HG03280 (cell line): Measurements from ENCODE around the gene ABHD6.
"Not testable (repeated sequence)": the region's sequence is repeated elsewhere in the genome, so short reads cannot be mapped to it uniquely, and the experiment has no call there.

ENCODE experiments used
- ATAC-seq: cut with Tn5 transposase; IDR thresholded peaks from one replicate; pipeline ENCODE4 v1.9.1; 2021; ENCODE audit warnings: mild to moderate bottlenecking, moderate library complexity; ENCODE audit not compliant: unreplicated experiment

ABHD6 gene

GRCh38 chr3:58271901-58272501 lies 34.4 kb downstream of the ABHD6 start:
- ATAC-seq = no peak

GRCh38 chr3:58272891-58273290 lies 35.3 kb downstream of the ABHD6 start:
- ATAC-seq = no peak

- ATAC-seq = not testable (repeated sequence)
Measured at GRCh38 chr3:58273362-58273761, 35.8 kb downstream of the ABHD6 start.

- no peak for ATAC-seq
Measured at GRCh38 chr3:58274027-58274614, 36.5 kb downstream of the ABHD6 start.

- no peak for ATAC-seq
Measured at GRCh38 chr3:58281069-58281468, 43.5 kb downstream of the ABHD6 start.

GRCh38 chr3:58285334-58285733 lies 47.7 kb downstream of the ABHD6 start:
- no peak for ATAC-seq

- ATAC-seq = no peak
Measured at GRCh38 chr3:58287354-58287753, 49.8 kb downstream of the ABHD6 start.

GRCh38 chr3:58288011-58288728 lies 50.6 kb downstream of the ABHD6 start:
- no peak for ATAC-seq

- ATAC-seq = not testable (repeated sequence)
Measured at GRCh38 chr3:58288964-58289613, 51.5 kb downstream of the ABHD6 start.

- ATAC-seq = not testable (repeated sequence)
Measured at GRCh38 chr3:58290446-58290845, 52.9 kb downstream of the ABHD6 start.

GRCh38 chr3:58291671-58292338 lies 54.2 kb downstream of the ABHD6 start:
- no peak for ATAC-seq

GRCh38 chr3:58292866-58293265 lies 55.3 kb downstream of the ABHD6 start:
- ATAC-seq = no peak

- ATAC-seq = no peak
Measured at GRCh38 chr3:58293516-58293915, 55.9 kb downstream of the ABHD6 start.

GRCh38 chr3:58296269-58296668 lies 58.7 kb downstream of the ABHD6 start:
- ATAC-seq = no peak

- no peak for ATAC-seq
Measured at GRCh38 chr3:58296843-58297242, 59.3 kb downstream of the ABHD6 start.

GRCh38 chr3:58298190-58298589 lies 60.6 kb downstream of the ABHD6 start:
- no peak for ATAC-seq

- ATAC-seq = no peak
Measured at GRCh38 chr3:58299075-58299474, 61.5 kb downstream of the ABHD6 start.

- ATAC-seq = no peak
Measured at GRCh38 chr3:58299839-58300516, 62.4 kb downstream of the ABHD6 start.

GRCh38 chr3:58305882-58306711 lies 68.5 kb downstream of the ABHD6 start, which contains the start of the genes HTD2 and RPP14:
HTD2 (plus strand) TSS chr3:58306520; CDS start chr3:58317614, 11,094 bp downstream.
RPP14 (plus strand) TSS chr3:58306245; CDS start chr3:58310330, 4,085 bp downstream.
- ATAC-seq = peak; percentile 87
